GM18511 (cell line): ENCODE data around the gene NAPEPLD.
"Not testable (repeated sequence)": the region's sequence is repeated elsewhere in the genome, so short reads cannot be mapped to it uniquely, and the experiment has no call there.

Experiments
- ATAC-seq: cut with Tn5 transposase; IDR thresholded peaks from one replicate; pipeline ENCODE4 v1.9.1; 2021; ENCODE audit warnings: mild to moderate bottlenecking, moderate library complexity; ENCODE audit not compliant: unreplicated experiment

NAPEPLD gene

GRCh38 chr7:103071000-103071399, 77.9 kb downstream of the NAPEPLD start:
- ATAC-seq = no peak

- no peak for ATAC-seq
Measured at GRCh38 chr7:103068414-103069403, 80.2 kb downstream of the NAPEPLD start.

GRCh38 chr7:103065667-103066066, 83.2 kb downstream of the NAPEPLD start:
- ATAC-seq = peak; percentile 49

GRCh38 chr7:103063895-103064294, 85.0 kb downstream of the NAPEPLD start:
- ATAC-seq = no peak

- ATAC-seq = no peak
Measured at GRCh38 chr7:103059471-103059870, 89.4 kb downstream of the NAPEPLD start.

GRCh38 chr7:103058122-103058521, 90.8 kb downstream of the NAPEPLD start:
- ATAC-seq = no peak

GRCh38 chr7:103056006-103056405, 92.9 kb downstream of the NAPEPLD start:
- not testable (repeated sequence) for ATAC-seq

GRCh38 chr7:103051519-103051918, 97.4 kb downstream of the NAPEPLD start:
- ATAC-seq = no peak
